Activated gamma-delta T cell (primary cell): ENCODE measurements around the gene XBP1.
"Not testable (repeated sequence)": the region's sequence is repeated elsewhere in the genome, so short reads cannot be mapped to it uniquely, and the experiment has no call there.

Experiments
- DNase-seq: peaks from one replicate; lab custom pipeline; 2025; lab: John Stamatoyannopoulos, UW
- total RNA-seq, 2 donors: gene quantifications; one replicate each; lab custom pipeline; 2026; lab: John Stamatoyannopoulos, UW

The XBP1 gene
- total RNA-seq: 140 to 193 reads per million in 2 donors

DNA sequence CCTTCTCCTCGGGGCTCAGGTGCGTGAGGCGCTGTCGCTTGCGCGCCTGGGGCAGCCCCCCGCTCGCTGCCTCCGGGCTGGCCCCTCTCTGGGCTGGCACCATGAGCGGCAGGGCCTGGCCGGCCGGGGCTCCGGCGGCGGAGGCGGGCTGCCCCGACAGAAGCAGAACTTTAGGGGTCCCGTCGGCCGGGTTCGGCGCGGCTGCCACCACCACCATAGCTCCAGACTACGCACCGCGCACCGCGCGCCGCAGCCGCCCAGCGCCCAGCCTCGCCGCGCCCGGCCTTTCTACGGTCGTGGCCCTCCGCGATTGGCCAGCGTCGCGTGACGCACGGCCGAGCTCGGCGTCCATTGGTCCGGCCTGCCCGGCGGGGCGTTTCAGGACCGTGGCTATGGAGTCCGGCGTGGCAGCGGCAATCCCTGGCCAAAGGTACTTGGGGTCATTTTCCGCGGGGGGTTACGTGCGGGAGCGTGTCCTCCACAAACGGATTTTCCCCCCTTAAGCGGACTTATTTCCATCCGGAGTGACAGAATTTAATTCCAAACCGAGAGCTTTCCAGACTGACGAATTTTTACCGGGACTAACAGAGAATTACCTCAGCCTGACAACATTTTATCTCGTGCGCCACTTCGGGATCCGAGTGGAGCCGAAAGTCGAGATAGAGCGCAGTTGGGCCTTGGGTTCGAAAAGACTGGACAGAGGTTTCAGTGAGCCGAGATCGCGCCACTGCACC is at the start of gene XBP1:
TSS of gene XBP1 (minus strand) at position 262 of the 734 bp plus-strand sequence.
- peak; percentile 90 for DNase-seq

DNA sequence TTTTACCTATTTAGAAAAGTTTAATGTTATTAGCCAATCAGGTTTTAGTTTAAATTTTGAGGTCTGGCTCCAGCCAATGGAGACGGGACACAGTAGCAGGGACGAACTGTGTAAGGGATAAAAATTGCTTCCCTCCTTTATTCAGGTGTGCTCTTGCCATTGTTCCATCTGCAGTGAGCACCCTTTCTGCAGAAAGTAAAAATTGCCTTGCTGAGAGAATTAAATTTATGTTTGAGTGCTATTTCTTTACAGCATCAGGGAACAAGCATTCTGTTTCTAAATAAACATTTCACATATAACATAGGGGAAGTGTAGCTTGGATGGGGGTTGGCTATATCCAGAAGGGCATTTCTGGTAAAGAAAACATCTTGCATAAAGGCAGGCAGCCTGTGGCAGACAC is 46.6 kb upstream of the XBP1 start:
- no peak for DNase-seq

DNA sequence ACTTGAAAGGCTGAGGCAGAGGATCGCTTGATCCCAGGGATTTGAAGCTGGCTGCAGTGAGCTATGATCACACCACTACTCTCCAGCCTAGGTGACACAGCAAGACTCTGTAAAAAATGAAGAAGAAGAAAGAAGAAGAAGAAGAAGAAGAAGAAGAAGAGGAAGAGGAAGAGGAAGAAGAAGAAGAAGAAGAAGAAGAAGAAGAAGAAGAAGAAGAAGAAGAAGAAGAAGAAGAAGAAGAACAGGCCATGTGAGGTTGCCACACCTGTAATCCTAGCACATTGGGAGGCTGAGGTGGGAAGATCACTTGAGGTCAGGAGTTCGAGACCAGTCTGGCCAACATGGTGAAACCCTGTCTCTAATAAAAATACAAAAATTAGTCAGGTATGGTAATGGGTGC is 43.9 kb upstream of the XBP1 start:
- DNase-seq: not testable (repeated sequence)

DNA sequence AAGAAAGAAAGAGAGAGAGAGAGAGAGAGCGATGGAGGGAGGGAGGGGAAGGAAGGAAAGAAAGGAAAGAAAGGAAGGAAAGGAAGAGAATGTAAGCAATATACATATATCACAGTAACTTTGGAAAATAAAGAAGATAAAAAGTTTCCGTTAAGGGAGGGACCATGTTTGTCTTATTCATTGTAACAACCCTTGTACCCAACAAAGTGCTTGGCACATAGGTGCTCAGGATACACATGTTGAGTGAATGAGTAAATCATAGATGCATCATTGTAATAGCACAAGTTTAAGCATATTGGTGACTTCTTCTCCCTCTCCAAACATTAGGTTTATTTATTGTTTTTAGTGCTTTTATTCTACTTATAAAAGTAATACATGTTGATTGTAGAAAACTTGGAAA is 43.3 kb upstream of the XBP1 start:
- DNase-seq: no peak

DNA sequence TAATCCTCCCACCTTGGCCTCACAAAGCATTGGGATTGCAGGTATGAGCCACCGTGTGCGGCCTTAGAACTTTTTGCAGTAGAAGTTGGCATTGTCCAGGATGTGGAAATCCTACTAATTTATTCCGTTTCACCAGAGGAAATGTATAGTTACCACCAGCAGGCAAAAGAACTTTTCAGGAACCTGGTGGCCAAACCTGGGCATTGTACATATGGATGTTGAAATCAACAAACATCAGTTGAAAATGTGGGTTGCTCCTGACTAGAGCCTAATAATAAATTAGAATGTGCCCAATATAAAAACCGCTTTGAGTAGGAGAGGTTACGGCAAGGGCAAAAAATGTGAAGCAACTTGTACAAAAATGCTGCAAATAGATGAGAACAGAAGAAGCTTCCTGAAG is 40.7 kb upstream of the XBP1 start:
- DNase-seq: no peak

DNA sequence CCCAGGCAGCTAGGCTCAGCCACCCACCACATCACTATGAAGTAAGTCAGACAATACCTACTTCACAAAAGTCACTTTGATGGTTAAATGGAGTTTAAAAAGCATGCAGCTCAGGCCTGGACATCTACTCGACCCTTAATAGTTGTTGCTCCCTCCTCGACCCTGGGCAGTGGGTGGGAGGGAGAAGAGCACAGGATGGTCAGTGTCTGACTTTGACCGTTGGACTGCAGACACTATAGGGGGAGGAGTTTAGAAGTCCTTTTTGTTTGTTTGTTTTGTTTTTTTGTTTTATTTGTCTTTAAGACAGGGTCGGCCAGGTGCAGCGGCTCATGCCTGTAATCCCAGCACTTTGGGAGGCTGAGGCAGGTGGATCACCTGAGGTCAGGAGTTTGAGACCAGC is 38.6 kb upstream of the XBP1 start:
- no peak for DNase-seq

DNA sequence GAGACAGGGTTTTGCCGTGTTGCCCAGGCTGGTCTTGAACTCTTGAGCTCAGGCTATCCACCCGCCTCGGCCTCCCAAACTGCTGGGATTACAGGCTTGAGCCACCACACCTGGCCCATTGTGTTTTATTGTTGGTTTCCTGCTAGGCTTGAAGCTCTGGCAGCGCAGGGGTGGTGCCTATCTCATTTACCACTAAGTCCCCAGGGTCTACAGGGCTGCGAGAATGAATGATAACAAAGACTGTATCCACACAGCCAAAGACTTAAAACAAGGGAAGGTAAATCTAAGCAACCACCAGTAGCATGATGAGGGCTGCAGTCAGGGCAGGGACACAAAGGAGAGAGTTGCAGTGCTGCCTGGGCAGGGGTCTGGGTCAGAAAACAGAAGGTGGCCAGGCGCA is 37.3 kb upstream of the XBP1 start:
- DNase-seq: no peak

DNA sequence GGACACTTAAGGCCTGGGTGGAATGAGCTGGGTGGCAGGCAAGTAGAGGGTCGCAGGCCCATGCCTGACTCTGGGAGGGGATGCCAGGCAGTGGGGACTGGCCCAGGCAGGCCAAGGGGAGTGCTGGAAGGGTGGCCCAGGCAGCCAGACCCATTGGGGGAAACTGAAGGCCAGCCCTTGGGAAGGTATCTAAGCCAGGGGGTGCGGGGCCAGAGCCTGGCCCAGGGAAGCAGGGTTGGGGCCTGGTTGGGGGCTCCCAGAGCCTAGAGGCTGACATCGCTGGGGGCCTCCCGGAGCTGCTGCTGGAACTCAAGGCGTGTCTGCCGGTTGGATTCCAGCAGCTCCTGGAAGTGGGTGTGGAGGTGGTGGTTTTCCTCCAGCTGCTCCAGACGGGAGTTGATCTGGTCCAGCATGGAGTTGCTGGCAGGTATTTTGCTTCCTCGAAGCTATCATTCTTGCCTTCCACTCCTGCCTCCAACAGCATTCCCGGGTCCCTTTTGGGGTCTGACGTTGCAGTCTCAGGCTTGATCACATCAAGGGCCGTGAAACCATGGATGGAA is 35.3 kb upstream of the XBP1 start:
- no peak for DNase-seq

DNA sequence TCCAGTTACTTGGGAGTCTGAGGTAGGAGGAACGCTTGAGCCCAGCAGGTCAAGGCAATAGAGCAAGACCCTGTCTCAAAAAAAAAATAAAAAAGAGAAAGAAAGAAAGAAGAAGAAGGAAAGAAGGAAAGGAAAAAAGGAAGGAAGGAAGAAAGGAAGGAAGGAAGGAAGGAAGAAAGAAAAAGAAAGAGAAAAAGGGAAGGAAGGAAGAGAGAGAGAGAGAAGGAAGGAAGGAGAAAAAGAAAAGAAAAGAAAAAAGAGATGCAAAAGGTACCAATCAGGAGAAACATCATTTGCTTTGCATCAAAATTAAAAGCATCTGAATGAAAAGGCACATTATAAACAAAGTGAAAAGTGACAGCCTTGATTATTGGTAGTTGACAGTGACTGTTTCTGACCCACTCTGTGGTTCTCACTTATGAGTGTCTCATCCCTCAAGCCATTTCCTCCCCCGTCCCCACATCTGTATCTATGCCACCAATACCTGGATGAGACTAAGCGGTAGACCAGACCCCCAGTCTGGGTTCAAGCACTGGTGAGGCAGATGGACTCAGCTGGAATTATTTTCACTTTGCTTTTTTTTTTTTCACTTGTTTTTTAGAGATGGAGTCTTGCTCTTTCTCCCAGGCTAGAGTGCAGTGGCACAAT is 33.0 kb upstream of the XBP1 start:
- DNase-seq: no peak

DNA sequence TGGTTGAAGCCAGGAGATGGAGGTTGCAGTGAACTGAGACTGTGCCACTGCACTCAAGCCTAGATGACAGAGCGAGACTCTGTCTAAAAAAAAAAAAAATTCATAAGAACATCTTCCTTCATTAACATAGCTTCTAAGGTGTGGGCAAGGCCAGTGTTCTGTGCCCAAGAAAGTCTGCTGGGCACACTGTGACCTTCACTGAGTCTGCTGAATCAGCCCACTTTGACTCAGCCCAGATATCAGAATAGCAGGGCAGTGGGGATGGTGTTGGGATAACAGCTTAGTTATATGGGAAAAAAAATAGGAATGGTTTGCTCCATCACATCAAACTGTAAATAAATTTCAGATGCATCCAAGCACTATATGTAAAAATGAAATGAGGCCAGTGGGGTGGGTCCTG is 32.4 kb upstream of the XBP1 start:
- no peak for DNase-seq

DNA sequence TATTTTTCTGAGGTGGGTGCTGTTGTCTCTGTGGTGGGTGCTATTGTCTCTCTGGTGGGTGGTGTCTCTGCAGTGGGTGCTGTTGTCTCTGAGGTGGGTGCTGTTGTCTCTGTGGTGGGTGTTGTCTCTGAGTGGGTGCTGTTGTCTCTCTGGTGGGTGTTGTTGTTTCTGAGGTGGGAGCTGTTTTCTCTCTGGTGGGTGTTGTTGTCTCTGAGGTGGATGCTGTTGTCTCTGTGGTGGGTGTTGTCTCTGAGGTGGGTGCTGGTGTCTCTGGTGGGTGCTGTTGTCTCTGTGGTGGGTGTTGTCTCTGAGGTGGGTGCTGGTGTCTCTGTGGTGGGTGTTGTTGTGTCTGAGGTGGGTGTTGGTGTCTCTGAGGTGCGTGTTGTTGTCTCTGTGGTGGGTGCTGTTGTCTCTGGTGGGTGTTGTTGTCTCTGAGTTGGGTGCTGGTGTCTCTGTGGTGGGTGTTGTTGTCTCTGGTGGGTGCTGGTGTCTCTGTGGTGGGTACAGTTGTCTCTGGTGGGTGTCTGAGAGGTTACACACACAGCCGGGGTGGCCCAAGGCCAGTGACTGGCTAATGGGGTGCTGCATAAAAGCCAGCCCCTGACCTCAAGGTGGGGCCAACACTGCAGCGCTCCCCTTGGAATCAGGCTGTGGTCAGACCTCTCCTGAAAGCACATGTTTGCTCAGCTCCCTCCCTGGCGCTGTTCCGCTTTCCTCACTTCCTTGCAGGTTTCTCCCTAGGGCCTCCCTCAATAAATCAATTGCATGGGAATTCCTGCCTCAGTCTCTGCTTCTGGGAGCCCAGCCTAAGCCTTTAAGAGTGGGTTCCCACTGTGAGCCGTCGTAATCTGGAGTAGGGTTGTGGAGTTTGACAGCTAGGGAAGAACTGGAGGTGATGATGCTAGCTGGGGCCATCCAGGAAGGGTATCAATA is 31.0 kb upstream of the XBP1 start:
- no peak for DNase-seq

DNA sequence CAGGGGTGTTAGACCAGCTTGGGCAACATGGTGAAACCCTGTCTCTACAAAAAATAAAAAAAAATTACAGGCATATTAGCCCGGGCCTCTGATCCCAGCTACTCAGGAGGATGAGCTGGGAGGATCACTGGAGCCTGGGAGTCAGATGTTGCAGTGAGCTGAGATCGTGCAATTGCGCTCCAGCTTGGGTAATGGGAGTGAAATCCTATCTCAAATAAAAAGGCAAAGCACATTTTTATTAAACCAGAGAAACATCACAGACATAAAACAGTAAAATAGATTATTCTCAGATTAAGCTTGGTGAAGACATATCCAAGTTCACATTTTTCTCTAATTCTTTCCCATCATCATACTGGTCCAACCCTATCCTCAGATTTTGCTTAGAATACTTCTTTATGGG is 30.1 kb upstream of the XBP1 start:
- no peak for DNase-seq

DNA sequence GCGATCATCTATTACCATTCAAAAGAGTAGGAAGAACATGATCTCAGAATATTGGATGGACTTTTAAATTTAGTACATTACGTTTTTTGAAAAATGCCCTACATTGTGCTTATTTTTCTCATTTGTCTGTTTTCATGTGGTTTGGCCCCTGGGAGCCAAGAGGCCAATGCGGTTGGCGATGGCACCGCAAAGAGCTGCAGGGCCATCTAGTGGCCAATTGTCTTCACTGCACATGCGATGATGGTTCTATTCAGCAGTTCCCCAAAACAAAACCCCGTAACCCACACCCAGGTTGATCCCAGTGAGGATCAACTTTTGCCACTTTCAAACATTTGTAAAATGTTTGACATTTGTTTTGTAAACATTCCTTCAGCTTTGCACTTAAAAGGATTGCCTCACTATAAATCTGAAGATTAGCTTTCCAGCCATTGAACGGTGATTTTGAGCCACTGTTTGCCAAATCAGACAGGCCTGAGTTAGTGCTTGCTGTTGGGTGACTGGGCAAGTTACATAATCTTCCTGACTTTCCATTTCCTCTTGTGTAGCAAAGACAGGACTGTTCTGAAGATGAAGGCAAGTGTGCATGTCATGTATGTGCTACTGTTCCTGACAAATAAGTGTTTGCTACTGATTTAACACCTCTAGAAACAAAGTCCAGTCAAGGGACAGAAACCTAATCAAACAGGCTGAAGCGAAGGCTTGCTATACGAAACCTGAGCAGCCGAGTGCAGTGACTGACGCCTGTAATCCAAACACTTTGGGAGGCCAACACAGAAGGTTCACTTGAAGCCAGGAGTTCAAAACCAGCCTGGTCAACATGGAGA is 29.2 kb upstream of the XBP1 start:
- DNase-seq: no peak

DNA sequence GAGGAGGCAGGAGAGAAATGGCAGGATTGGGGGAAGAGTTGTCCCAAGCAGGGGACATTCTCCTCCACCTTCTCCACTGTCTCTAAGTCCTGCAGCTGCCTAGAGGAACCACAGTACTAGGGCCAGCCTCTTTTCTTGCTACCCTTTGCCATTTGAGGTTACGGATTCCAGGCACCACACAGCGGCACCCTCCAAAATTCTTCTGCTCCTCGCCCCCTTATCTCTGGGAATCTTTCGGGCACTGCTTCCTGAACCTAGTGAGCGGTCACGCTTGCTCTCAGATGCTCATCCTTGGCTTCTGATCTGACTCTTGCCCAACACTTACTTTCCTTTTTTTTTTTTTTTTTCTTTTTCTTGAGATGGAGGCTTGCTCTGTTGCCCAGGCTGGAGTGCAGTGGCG is 26.6 kb upstream of the XBP1 start:
- DNase-seq: no peak

DNA sequence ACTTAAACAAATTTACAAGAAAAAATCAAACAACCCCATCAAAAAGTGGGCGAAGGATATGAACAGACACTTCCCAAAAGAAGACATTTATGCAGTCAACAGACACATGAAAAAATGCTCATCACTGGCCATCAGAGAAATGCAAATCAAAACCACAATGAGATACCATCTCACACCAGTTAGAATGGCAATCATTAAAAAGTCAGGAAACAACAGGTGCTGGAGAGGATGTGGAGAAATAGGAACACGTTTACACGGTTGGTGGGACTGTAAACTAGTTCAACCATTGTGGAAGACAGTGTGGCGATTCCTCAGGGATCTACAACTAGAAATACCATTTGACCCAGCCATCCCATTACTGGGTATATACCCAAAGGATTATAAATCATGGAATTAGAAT is 26.1 kb upstream of the XBP1 start:
- DNase-seq: not testable (repeated sequence)

DNA sequence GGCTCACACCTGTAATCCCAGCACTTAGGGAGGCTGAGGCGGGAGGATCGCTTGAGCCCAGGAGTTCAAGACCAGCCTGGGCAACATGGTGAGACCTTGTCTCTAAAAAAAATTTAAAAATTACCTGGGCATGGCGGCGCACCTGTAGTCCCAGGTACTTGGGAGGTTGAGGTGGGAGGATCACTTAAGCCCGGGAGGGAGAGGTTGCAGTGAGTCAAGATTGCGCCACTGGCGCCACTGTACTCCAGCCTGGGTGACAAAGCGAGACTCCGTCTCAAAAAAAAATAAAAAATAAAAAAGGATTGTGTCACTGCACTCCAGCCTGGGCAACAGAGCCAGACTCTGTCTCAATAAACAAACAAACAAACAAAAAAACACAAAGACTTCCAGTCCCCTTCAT is 24.1 kb upstream of the XBP1 start:
- DNase-seq: not testable (repeated sequence)

DNA sequence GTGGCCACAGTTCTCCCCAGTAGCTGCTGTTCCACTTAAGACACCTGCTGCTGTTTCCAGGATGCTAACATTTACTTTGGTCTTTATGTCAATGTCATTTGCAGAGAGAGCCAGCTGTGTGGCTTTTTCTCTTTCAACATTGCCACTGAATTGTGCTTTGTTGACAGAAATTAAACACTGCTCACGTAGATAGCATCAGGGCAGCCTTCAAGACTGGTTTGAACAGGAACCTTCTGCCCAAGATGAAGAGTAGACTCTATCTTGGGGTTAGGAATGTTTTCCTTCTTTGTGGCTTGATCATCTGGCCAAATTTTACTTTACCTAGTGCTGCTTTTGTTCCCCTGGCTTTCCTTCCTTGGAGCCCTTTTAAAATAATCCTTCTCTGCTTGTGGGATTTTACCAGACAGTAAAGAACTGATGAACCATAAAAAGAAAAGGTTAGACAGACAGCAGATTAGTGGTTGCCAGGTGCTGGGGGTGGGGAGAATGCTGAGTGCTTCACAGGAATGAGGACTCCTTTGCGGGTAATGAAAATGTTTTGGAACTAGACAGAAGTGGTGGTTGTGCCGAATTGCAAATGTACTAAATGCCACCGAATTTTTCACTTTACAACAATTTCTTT is 22.7 kb upstream of the XBP1 start:
- DNase-seq: no peak

DNA sequence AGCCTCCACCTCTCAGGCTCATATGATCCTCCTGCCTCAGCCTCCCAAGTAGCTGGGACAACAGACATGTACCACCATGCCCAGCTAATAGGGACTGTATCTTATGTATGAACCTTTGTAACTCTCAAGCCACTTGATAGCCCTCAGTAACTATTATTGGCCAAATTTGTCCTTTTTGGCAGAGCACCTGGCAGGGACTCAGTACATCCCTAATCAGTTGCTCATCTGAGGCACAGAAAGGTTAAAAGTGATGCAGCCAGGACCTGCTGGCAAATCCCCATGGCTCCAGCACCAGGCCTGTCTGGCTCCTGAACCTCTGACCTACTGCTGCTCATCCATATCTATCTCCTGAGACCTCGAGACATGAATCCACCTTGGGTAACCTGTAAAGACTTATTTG is 21.1 kb upstream of the XBP1 start:
- no peak for DNase-seq

DNA sequence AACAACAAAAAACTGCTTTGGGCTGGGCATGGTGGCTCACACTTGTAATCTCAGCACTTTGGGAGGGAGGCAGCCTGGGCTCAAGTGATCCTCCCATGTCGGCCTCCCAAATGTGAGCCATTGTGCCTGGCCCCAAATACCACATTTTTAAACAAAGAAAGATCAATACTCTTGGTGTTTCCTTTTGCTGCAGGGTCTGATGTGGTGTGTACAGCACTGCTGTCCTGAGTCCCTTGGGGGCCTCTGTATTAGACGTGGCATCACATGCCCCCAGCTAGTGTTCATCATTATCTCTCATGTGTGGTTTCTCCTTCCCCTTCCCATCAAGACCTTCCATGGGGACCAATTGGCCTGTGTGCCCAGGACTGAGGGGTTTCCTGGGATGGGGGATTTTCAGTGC is 20.5 kb upstream of the XBP1 start:
- DNase-seq: no peak

DNA sequence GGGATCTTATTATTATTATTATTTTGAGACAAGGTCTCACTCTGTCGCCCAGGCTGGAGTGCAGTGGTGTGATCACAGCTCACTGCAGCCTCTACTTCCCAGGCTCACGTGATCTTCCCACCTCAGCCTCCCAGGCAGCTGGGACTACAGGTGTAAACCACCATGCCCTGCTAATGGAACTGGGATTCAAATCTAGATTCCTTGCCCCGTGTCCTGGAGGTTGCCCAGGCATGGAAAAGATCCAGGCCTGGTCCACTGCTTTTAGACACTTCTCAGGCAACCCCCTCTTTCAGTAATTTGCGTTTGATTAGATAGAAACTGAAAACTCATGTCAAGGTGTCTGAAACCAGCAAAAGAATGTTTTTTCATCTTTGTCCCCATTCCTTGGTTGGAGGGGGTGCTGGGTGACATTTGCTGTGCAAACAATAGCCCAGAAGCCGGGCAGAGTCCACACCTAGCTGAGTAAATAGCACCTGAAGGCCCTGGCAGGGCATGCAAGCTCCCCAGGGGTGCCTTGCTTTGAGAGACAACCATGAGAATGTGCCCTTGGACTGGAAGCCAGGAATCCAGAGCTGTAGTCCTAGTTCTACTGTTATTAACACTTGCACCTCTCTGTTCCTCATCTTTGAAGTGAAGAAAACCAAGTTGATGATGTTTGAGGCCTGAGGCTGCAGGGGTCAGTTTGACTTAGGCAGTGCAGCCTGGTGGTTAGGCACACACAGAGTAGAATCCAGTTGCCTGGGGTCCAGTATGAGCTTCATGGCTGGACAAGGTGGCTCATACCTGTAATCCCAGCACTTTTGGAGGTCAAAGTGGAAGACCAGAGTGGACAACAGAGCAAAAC is 19.1 kb upstream of the XBP1 start:
- no peak for DNase-seq
